Activated CD8-positive, alpha-beta memory T cell treated with anti-CD3 and anti-CD28 coated beads for 4 hours (primary cell): ENCODE data around the gene DPP9.
A peak's percentile ranks its signal among the peaks of the same experiment; 100 is the strongest.
"Not testable (repeated sequence)": the region's sequence is repeated elsewhere in the genome, so short reads cannot be mapped to it uniquely, and the experiment has no call there.

Experiments used
- DNase-seq, 2 donors: peaks; one replicate each; pipeline ENCODE4 v3.0.0-alpha.2; 2020; ENCODE audit warnings: low read depth in 2 of 2

DPP9 gene

GRCh38 chr19:4723595-4724514 lies at the start of gene DPP9:
Gene DPP9 (minus strand): TSS chr19:4723842. CDS start chr19:4719906, 3,936 bp downstream.
- DNase-seq = peak; percentile 94

- DNase-seq = no peak
Measured at GRCh38 chr19:4773047-4773640, 49.5 kb upstream of the DPP9 start.

GRCh38 chr19:4772566-4772965 lies 48.9 kb upstream of the DPP9 start:
- DNase-seq = no peak

GRCh38 chr19:4768934-4769777 lies 45.5 kb upstream of the DPP9 start:
- DNase-seq = peak; percentile 36 to 37

GRCh38 chr19:4764393-4764660 lies 40.7 kb upstream of the DPP9 start:
- DNase-seq = no peak

GRCh38 chr19:4763021-4763420 lies 39.4 kb upstream of the DPP9 start:
- DNase-seq = no peak

GRCh38 chr19:4760285-4760650 lies 36.6 kb upstream of the DPP9 start:
- DNase-seq = no peak

- peak; percentile 7 to 12 for DNase-seq
Measured at GRCh38 chr19:4759388-4760284, 36.0 kb upstream of the DPP9 start.

- DNase-seq = no peak
Measured at GRCh38 chr19:4758659-4759058, 35.0 kb upstream of the DPP9 start.

- no peak for DNase-seq
Measured at GRCh38 chr19:4758082-4758481, 34.4 kb upstream of the DPP9 start.

GRCh38 chr19:4755459-4755858 lies 31.8 kb upstream of the DPP9 start:
- no peak for DNase-seq

GRCh38 chr19:4754248-4754647 lies 30.6 kb upstream of the DPP9 start:
- DNase-seq = no peak

- DNase-seq = no peak
Measured at GRCh38 chr19:4749870-4750590, 26.4 kb upstream of the DPP9 start.

GRCh38 chr19:4748589-4748988 lies 24.9 kb upstream of the DPP9 start:
- no peak for DNase-seq

GRCh38 chr19:4748185-4748584 lies 24.5 kb upstream of the DPP9 start:
- DNase-seq = no peak

- DNase-seq = no peak
Measured at GRCh38 chr19:4745986-4746385, 22.3 kb upstream of the DPP9 start.

- DNase-seq = not testable (repeated sequence)
Measured at GRCh38 chr19:4745175-4745574, 21.5 kb upstream of the DPP9 start.

- no peak for DNase-seq
Measured at GRCh38 chr19:4744451-4745174, 21.0 kb upstream of the DPP9 start.

GRCh38 chr19:4742723-4743646 lies 19.3 kb upstream of the DPP9 start:
- DNase-seq = no peak
